ENCODE measurements around the gene CARD11.
"Not testable (repeated sequence)": the region's sequence is repeated elsewhere in the genome, so short reads cannot be mapped to it uniquely, and the experiment has no call there.

CARD11 gene

GRCh38 chr7:2923291-2923781 lies 120.3 kb downstream of the CARD11 start:
- DNase-seq, result no peak

GRCh38 chr7:2922866-2923265 lies 120.8 kb downstream of the CARD11 start:
- DNase-seq, result no peak

- DNase-seq, result no peak
Observed at GRCh38 chr7:2922348-2922691, 121.3 kb downstream of the CARD11 start.

GRCh38 chr7:2921653-2922347 lies 121.9 kb downstream of the CARD11 start:
- no peak for DNase-seq

- DNase-seq, result no peak
Observed at GRCh38 chr7:2920956-2921652, 122.6 kb downstream of the CARD11 start.

GRCh38 chr7:2920480-2920879 lies 123.2 kb downstream of the CARD11 start:
- DNase-seq, result not testable (repeated sequence)

GRCh38 chr7:2920041-2920440 lies 123.6 kb downstream of the CARD11 start:
- DNase-seq, result no peak

GRCh38 chr7:2919256-2919655 lies 124.4 kb downstream of the CARD11 start:
- DNase-seq, result no peak

- no peak for DNase-seq
Observed at GRCh38 chr7:2918406-2918805, 125.3 kb downstream of the CARD11 start.

- no peak for DNase-seq
Observed at GRCh38 chr7:2915023-2915422, 128.6 kb downstream of the CARD11 start.

- no peak for DNase-seq
Observed at GRCh38 chr7:2913760-2914387, 129.8 kb downstream of the CARD11 start.

GRCh38 chr7:2912684-2913439 lies 130.8 kb downstream of the CARD11 start:
- DNase-seq, result no peak

- DNase-seq, result no peak
Observed at GRCh38 chr7:2911466-2911865, 132.2 kb downstream of the CARD11 start.

- no peak for DNase-seq
Observed at GRCh38 chr7:2909471-2910039, 134.1 kb downstream of the CARD11 start.

GRCh38 chr7:2909043-2909442 lies 134.6 kb downstream of the CARD11 start:
- no peak for DNase-seq

GRCh38 chr7:2908103-2908683 lies 135.5 kb downstream of the CARD11 start:
- no peak for DNase-seq

GRCh38 chr7:2906197-2906931 lies 137.3 kb downstream of the CARD11 start:
- no peak for DNase-seq

- DNase-seq, result no peak
Observed at GRCh38 chr7:2905500-2905899, 138.2 kb downstream of the CARD11 start.

- no peak for DNase-seq
Observed at GRCh38 chr7:2905027-2905426, 138.6 kb downstream of the CARD11 start.

GRCh38 chr7:2904202-2904601 lies 139.5 kb downstream of the CARD11 start:
- DNase-seq, result no peak

- DNase-seq, result no peak
Observed at GRCh38 chr7:2903682-2904162, 139.9 kb downstream of the CARD11 start.

- no peak for DNase-seq
Observed at GRCh38 chr7:2897023-2897422, 146.6 kb downstream of the CARD11 start.
